Hepatocyte (in vitro differentiated cells): ENCODE results near the gene BCAS3.

Experiments
- EZH2 ChIP-seq: fragments of 200-600 bp; sonication (generic); IDR thresholded peaks from 2 replicates; pipeline ENCODE4 v1.6.1; 2016; ENCODE audit warnings: antibody characterized with exemption, mild to moderate bottlenecking, borderline replicate concordance
- EZH2phosphoT487 ChIP-seq: fragments of 200-600 bp; sonication (generic); IDR thresholded peaks from one replicate; pipeline ENCODE4 v1.6.1; 2018; ENCODE audit warnings: antibody characterized with exemption, mild to moderate bottlenecking, low read depth, moderate library complexity; ENCODE audit not compliant: unreplicated experiment, severe bottlenecking
- TF ChIP-seq, protein P1 (sequence below): fragments of 200-600 bp; sonication (generic); IDR thresholded peaks from 2 replicates; pipeline ENCODE4 v1.5.1; 2016; ENCODE audit warnings: antibody characterized with exemption, mild to moderate bottlenecking; ENCODE audit not compliant: poor library complexity

DNA sequence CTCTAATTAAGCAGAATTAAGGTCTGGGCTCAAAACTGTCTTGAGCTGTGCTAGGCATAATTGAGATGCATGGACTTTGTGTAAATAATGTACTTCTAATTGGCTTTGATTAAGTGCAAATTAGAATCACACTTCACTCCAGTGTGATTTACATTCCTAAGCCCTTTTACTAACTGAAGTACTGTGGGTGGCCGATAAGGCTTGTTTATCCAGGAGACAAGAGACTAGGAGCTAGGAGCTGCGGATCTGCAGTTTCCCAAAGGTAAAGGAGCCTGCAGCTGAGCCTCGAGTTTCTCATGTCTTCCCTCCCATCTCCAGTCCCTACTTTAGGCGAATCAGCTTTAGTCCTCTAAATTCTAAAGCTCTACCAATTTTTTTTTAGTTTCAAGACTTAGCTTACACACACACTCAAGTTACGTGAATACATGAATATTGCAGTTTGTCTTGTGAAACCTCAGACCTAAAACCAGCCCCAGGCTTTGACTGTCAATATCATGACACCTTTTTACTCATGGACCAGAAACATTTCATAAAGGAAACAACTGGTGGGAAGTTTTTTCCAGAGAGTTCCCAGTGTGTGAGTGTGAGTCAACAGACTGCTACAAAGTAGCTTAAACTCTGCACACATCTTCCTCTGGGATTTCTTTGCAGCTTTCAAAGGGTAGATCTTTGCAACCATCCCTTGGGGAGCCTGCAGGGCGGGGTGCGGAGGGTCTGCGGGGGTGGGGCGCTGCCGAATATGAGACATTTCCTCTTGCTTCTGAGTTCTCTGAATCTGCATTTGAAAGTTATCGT is 608.1 kb downstream of the BCAS3 start:
- TF ChIP-seq, protein P1, sequence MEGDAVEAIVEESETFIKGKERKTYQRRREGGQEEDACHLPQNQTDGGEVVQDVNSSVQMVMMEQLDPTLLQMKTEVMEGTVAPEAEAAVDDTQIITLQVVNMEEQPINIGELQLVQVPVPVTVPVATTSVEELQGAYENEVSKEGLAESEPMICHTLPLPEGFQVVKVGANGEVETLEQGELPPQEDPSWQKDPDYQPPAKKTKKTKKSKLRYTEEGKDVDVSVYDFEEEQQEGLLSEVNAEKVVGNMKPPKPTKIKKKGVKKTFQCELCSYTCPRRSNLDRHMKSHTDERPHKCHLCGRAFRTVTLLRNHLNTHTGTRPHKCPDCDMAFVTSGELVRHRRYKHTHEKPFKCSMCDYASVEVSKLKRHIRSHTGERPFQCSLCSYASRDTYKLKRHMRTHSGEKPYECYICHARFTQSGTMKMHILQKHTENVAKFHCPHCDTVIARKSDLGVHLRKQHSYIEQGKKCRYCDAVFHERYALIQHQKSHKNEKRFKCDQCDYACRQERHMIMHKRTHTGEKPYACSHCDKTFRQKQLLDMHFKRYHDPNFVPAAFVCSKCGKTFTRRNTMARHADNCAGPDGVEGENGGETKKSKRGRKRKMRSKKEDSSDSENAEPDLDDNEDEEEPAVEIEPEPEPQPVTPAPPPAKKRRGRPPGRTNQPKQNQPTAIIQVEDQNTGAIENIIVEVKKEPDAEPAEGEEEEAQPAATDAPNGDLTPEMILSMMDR = no peak
- TF ChIP-seq EZH2 = no peak
- TF ChIP-seq EZH2phosphoT487 = no peak
